SIG-M5 treated with dmso at 0.1 percent for 504 hours (cell line): ENCODE results near the gene CLEC5A.
"Not testable (repeated sequence)": the region's sequence is repeated elsewhere in the genome, so short reads cannot be mapped to it uniquely, and the experiment has no call there.

Source experiments
- DNase-seq: peaks from one replicate; lab custom pipeline; 2025; ENCODE audit not compliant: unreplicated experiment; lab: John Stamatoyannopoulos, UW

CLEC5A gene

DNA sequence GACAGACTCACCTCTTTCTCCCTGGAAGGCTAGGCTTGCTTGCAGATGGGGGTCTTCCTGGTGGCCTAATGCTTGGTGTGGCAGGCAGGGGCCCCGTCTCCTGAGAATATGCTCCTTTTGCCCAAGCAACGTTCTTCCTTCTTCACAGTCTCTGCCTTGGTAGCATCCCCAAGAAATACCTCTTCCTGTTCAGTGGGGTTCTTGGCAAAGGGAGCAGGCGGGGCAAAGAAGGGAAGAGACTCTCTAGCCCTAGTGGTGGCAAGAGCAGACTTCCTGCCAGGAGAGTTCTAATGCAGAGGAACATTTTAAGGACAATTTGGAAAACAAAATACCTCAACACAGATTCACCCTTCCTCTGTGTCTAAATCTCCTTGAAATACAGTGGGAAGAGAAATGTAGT lies at the start of gene CLEC5A:
Gene CLEC5A, minus strand, starts transcription at position 179 of the 400 bp plus-strand sequence. CDS start 682 bp downstream, outside the sequence.
- peak; percentile 31 for DNase-seq

GRCh38 chr7:141993354-141993753 lies 46.6 kb upstream of the CLEC5A start:
- no peak for DNase-seq

DNA sequence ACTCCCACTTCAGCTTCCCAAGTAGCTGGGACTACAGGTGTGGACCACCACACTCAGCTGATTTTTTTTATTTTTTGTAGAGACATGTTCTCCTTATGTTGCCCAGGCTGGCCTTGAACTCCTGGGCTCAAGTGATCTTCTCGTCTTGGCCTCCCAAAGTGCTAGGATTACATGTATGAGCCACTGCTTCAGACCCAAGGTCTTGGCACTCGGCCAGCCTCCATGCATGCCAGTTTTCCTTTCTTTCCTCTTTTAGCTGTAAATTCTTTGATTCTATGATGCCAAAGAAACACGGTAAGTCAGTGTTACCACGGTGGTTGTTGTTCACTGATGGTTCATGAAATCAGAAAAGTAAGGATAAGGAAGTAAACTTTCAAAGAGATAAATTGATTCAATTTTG lies 45.9 kb upstream of the CLEC5A start:
- no peak for DNase-seq

DNA sequence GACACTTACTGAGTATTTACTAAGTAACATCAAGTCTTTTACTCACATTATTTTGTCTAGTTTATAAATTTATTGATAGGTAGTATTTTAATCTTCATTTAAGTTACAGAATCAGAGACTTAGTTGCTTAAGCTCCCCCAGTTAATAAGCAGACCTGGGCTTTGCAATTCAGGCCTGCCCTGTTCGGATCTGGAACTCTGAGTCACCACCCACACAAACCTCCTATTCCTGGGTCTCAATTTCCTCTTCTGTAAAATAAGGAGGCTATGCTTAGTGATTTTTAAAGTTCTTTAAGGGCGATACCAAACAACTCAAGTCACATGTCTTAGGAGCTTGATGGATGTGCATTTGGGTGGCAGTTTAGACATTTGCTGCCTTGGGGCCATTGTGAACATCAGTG lies 45.4 kb upstream of the CLEC5A start:
- DNase-seq: peak; percentile 16

GRCh38 chr7:141991140-141991539 lies 44.4 kb upstream of the CLEC5A start:
- DNase-seq: no peak

DNA sequence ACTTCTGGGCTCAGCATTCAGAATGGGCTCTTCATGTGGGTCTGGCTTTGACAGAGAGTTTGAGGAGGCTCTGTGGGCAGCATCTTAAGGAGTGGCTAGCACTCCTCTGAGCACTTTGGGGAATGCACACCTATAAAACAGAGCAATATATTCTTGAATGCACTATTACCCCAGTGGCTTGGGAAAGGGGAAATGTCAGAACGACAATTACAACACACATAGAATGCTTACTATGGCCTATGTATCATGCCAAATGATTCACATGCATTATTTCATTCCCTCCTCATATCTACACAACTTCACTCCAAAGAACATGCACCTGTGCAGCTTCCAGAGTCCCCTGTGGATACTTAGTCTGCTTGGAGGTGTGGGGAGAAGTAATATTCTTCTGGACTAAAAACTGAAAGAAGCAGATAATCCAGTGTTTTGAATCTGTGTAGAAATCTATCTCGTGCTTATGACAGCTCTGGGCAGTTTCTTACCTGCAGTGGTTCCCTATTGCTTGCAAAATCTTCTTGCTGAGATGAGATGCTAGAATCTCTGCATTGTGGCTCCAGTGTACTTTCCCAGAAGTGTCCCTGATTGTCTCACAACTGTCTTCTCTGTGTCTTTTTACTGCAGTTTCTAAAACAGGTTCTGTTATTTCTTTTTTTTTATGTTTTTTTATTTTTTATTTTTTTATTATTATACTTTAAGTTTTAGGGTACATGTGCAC lies 43.4 kb upstream of the CLEC5A start:
- DNase-seq: no peak

DNA sequence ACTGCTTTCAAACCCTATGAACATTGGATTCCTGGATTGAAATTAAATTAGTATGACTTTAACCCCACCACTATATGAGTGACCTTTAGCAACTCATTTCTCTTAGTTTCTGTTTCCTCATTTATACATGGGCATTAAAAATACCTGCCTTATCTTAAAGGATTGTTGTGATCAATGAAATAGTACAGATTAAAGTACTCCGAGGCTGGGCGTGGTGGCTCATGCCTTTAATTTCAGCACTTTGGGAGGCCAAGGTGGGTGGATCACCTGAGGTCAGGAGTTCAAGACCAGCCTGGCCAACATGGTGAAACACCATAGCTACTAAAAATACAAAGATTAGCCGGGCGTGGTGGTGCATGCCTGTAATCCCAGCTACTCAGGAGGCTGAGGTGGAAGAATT lies 41.0 kb upstream of the CLEC5A start:
- not testable (repeated sequence) for DNase-seq

- no peak for DNase-seq
These were observed 40.1 kb upstream of the CLEC5A start for GRCh38 chr7:141986923-141987322.

- not testable (repeated sequence) for DNase-seq
These were observed 39.2 kb upstream of the CLEC5A start for GRCh38 chr7:141985926-141986325.

DNA sequence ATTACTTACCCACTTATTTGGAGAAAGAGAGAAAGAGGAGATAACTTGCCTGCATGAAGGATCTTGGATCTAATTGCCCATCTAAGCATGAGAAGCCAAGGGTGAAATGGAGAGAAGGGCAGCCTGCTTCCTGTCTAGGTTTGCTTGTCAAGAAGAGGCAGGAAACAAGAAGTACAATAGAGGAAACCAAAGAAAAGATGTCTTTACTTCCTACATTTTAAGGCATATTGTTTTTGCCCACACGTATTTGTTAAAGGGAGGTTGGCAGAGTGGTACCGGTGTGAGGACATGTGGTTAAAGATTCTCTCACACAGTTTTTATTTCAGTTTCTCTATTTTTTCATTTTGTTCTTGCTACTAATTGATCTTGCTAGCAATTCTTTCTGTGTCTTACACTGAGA lies 32.8 kb upstream of the CLEC5A start:
- DNase-seq: no peak

- DNase-seq: no peak
These were observed 31.6 kb upstream of the CLEC5A start for GRCh38 chr7:141978351-141978750.

DNA sequence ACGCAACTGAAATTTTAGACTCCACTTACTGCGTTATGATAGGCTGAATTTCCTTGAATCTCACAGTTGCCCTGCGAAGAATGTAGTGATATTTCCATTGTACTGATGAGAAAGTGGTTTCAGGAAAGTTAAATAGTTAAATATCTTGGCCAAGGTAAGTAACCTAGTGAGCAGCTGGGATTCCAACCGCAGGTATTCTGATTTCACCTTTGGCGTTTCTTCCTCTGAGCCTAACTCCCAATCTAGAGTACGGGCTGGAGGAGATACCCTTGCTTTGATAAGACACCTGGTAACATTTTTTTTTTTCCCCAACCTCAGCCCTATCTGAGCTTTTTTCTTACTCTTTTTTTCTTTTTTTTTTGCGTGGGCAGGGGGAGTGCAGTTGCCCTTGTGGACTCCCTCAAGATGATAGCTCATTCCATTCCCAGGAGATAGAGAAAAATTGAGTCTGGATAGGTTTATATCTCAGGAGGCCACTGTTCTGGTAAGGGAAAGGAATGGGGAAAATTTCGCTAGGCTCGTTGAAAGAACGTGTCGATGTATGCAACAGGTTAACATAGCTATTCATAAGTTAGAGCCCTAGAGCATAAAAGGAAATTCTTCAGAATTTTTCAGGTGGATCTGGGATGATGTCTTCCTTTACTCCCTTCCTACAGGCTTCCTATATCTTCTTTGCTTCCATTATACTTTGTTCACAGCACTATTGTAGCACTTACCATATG lies 29.9 kb upstream of the CLEC5A start:
- no peak for DNase-seq

- DNase-seq: peak; percentile 39
These were observed 29.2 kb upstream of the CLEC5A start for GRCh38 chr7:141975806-141976523.

- no peak for DNase-seq
These were observed 28.1 kb upstream of the CLEC5A start for GRCh38 chr7:141974831-141975230.

DNA sequence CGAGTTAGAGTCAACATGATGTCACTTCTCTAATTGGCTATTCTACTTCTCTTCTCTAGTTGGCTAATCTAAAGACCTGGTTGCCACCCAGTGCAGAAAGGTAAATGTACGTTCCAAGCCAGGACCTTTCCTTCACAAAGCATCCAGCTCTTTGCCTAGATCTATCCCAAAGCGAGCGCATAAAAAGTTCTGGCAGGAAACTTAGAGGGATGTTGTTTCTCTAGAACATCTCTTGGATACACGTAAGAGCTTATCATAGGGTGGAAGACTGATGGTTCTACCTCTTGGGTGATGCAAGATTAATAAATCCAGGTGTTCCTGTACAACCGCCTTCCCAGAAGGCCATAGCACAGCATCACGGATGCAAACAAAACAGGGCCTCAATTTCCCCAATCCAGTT lies 26.9 kb upstream of the CLEC5A start, which contains the start of gene TAS2R38:
Gene TAS2R38, minus strand, starts transcription at position 101 of the 400 bp plus-strand sequence. Its CDS starts 84 bp downstream, at position 17.
- DNase-seq: no peak

- peak; percentile 94 for DNase-seq
These were observed 14.1 kb upstream of the CLEC5A start for GRCh38 chr7:141960687-141961422.

DNA sequence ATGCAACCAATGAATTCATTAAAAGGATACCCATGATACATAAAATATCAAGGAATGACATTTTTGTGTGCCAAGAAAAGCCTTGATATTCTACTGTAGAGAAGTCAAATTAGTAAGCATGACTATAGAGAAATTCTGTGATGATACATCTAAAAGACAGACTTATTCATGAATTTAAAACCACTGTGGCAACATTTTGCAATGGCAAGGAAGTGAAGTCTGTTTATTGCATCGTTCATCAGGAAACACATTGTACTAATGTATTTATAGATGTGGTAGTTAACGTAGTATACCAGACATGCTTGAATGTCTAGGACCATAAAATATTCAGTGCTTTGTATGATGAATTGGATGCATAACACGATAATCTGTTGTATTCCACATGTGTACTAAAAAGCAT lies 9.3 kb upstream of the CLEC5A start:
- DNase-seq: peak; percentile 86

DNA sequence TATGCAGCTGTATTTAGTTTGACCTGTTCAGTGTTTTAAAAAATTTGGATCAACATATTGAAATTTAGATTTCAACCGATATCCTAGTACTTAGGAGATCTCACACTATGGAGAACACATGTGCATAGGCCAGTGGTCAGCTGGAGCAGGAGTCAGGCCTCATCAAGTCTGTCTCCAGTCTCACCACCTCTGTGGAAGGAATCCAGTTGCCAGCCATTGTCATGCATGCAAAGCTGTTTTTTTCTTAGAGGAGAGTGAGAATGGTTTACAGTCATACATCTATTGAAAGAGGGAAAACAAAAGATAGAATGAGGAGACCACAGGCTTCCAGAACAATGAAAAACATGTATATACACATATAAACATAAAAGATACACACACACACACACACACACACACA lies 7.6 kb upstream of the CLEC5A start:
- no peak for DNase-seq

GRCh38 chr7:141952461-141952860 lies 5.7 kb upstream of the CLEC5A start:
- DNase-seq: no peak

DNA sequence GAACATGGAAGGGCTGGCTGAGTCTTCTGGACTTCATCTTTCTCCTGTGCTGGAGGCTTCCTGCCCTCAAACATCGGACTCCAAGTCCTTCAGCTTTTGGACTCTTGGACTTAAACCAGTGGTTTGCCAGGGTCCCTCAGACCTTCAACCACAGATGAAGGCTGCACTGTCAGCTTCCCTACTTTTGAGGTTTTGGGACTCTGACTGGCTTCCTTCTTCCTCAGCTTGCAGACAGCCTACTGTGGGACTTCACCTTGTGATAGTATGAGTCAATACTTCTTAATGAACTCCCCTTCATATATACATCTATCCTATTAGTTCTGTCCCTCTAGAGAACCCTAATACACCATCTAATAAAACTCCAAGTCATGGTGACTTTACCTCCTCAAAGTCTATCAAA lies 4.0 kb upstream of the CLEC5A start:
- DNase-seq: no peak

DNA sequence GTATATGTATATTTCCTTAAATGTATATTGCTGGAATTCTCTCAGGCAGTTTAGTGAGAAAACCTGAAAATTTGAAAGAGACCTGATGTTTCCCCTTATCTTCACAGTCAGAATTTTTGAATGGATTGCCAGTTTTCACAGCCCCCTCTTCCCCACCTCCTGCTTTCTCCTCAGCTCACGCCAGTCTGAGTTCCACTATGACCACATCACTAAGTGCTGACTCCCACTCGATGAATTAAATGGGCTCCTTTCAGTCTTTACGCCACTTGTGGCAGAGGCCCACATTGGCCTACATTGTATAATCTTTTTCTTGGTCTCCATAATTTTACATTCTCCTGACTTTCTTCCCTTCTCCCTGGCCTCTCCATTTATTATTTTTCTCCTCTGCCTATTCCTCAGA lies 3.1 kb upstream of the CLEC5A start:
- DNase-seq: no peak
